ENCODE data around the gene STXBP4. TPM values are rescaled to one million over a fixed set of nuclear protein-coding genes. Genes with fewer than 3 reads are reported as not detected.

STXBP4 gene
- total and polyA plus RNA-seq, 8 donors: 0.68 to 65.3 (median 6.0) TPM

GRCh38 chr17:55117164-55117563 lies 148.6 kb downstream of the STXBP4 start:
- no peaks in the 10 kb centered on the region for H3K36me3 ChIP-seq
- H3K4me1 ChIP-seq: peaks cover 0 to 7% (median 0%) of the 10 kb centered on the region in 4 donors
- no peaks in the 10 kb centered on the region for H3K27me3 ChIP-seq
- peak in 1 of 2 donors; percentile 20 for DNase-seq
- H3K9me3 ChIP-seq: no peaks in the 10 kb centered on the region
- H3K4me3 ChIP-seq: no peak overlapping the region
- TF ChIP-seq POLR2AphosphoS5 (IDR thresholded peaks at IDR 0.05) (no peak), POLR2A (IDR thresholded peaks at IDR 0.05) (no peak), CTCF (IDR thresholded peaks at IDR 0.05) (no peak), EP300 (IDR thresholded peaks at IDR 0.05) (no peak)
- H3K27ac ChIP-seq: no peak overlapping the region
- intact Hi-C loops (cut with DNase I; ENCODE audit: low total_unique reads): no loop called here
- 36 to 44% (median 41%) methylated on average over 3 of the region's 3 CpGs for WGBS, 5 donors

- TF ChIP-seq CTCF (IDR thresholded peaks at IDR 0.05) (no peak), EP300 (IDR thresholded peaks at IDR 0.05) (no peak)
- DNase-seq: no peak
- H3K9me3 ChIP-seq: no peaks in the 10 kb centered on the region
- H3K4me3 ChIP-seq: no peak overlapping the region
- intact Hi-C loops (cut with DNase I; ENCODE audit: low total_unique reads): no loop called here
- H3K4me1 ChIP-seq: peaks cover 0 to 7% (median 0%) of the 10 kb centered on the region in 4 donors
- no peak overlapping the region for H3K27ac ChIP-seq
- H3K27me3 ChIP-seq: no peaks in the 10 kb centered on the region
- H3K36me3 ChIP-seq: no peaks in the 10 kb centered on the region
These were observed 152.1 kb downstream of the STXBP4 start for GRCh38 chr17:55120651-55121050.

GRCh38 chr17:55121268-55121667 lies 152.7 kb downstream of the STXBP4 start:
- intact Hi-C loops (cut with DNase I; ENCODE audit: low total_unique reads): no loop called here
- no peak for TF ChIP-seq POLR2AphosphoS5 (IDR thresholded peaks at IDR 0.05)
- TF ChIP-seq POLR2A (IDR thresholded peaks at IDR 0.05): no peak
- TF ChIP-seq CTCF (IDR thresholded peaks at IDR 0.05): no peak
- TF ChIP-seq EP300 (IDR thresholded peaks at IDR 0.05): no peak
- Histone ChIP-seq H3K36me3 (no peaks in the 10 kb centered on the region), H3K9me3 (no peaks in the 10 kb centered on the region), H3K4me1 (peaks cover 0 to 7% (median 0%) of the 10 kb centered on the region in 4 donors), H3K4me3 (no peak overlapping the region), H3K27ac (no peak overlapping the region), H3K27me3 (no peaks in the 10 kb centered on the region)
- no peak for DNase-seq

GRCh38 chr17:55122114-55122513 lies 153.5 kb downstream of the STXBP4 start:
- no peak overlapping the region for H3K4me3 ChIP-seq
- no peaks in the 10 kb centered on the region for H3K27me3 ChIP-seq
- H3K27ac ChIP-seq: no peak overlapping the region
- no peak for DNase-seq
- no peaks in the 10 kb centered on the region for H3K36me3 ChIP-seq
- no peaks in the 10 kb centered on the region for H3K4me1 ChIP-seq
- H3K9me3 ChIP-seq: no peaks in the 10 kb centered on the region
- TF ChIP-seq POLR2A (IDR thresholded peaks at IDR 0.05) (no peak), CTCF (IDR thresholded peaks at IDR 0.05) (no peak), EP300 (IDR thresholded peaks at IDR 0.05) (no peak), POLR2AphosphoS5 (IDR thresholded peaks at IDR 0.05) (no peak)
- WGBS, 5 donors: 84 to 89% (median 87%) methylated on average over 2 of the region's 2 CpGs
- intact Hi-C loops (cut with DNase I; ENCODE audit: low total_unique reads): no loop called here
